ENCODE results near the gene EIF2A.

DNA sequence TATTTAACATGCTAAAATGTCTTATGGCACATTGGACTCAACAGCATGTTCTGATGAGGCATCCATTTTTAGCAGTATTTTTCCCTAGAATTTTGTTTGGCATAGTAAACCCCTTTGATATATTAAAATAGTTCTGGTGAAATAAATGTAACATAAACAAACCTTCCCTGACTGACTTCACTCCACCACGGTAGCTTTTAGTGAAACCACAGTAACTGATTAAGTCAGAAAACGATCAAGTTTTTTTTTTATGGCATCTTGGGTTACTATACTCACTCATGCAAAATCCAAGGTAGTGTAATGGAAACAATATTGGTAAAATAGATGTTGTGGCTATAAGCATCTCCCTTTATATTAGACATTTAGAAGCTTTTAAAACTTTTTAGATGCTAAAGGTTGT lies 3.1 kb upstream of the EIF2A start:
- no peak for TF ChIP-seq CTCF (IDR thresholded peaks at IDR 0.05; ENCODE audit: low read depth, low read length, poor library complexity, severe bottlenecking)
- TF ChIP-seq EZH2phosphoT487 (IDR thresholded peaks at IDR 0.05; ENCODE audit: borderline replicate concordance, low read length), result no peak
